ENCODE results near the gene MBLAC1.
"Not testable (repeated sequence)": the region's sequence is repeated elsewhere in the genome, so short reads cannot be mapped to it uniquely, and the experiment has no call there.

Gene MBLAC1

DNA sequence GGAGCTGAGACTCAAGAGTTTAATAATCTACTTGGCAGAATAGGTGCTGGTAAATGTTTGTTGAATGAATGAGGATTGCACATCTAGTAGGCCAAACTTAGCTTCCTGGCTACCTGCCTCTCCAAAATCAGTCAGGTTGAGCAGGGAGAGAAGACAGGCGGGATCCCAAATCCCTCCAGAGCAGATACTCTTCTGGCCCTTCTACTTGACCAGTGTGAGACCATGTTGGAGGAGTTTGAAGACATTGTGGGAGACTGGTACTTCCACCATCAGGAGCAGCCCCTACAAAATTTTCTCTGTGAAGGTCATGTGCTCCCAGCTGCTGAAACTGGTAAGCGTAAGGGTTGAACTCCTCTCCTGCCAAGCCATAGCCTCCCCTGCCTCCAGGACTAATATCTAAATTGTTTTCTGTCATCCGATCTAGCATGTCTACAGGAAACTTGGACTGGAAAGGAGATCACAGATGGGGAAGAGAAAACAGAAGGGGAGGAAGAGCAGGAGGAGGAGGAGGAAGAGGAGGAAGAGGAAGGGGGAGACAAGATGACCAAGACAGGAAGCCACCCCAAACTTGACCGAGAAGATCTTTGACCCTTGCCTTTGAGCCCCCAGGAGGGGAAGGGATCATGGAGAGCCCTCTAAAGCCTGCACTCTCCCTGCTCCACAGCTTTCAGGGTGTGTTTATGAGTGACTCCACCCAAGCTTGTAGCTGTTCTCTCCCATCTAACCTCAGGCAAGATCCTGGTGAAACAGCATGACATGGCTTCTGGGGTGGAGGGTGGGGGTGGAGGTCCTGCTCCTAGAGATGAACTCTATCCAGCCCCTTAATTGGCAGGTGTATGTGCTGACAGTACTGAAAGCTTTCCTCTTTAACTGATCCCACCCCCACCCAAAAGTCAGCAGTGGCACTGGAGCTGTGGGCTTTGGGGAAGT is 2.2 kb upstream of the MBLAC1 start:
- DNase-seq: no peak

DNA sequence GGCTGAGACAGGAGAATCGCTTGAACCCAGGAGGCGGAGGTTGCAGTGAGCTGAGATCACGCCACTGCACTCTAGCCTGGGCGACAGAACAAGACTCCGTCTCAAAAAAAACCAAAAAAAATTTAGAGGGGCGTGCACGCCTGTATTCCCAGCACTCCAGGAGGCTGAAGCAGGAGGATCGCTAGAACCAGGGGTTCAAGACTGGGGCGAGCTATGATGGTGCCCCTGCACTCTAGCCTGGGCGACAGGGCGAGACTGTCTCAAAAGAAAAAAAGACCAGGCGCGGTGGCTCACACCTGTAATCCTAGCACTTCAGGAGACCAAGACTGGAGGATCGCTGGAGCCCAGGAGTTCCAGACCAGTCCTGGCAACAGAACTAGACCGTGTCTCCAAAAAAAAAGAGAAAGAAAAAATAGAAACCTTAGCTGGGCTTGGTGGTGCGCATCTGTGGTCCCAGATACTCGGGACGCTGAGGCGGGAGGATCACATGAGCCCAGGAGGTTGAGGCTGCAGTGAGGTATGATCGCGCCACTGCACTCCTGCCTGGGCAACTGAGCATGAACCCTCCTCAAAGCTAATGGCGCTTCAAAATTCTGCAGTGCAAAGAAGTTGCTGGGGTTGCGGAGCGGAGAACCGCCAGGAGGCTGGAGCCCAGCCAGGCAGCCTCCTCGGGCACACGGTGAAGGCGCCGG is 382 bp upstream of the MBLAC1 start:
- no peak for DNase-seq

GRCh38 chr7:100127866-100128636 is 1.3 kb downstream of the MBLAC1 start:
- DNase-seq: no peak

GRCh38 chr7:100128637-100128963 is 1.8 kb downstream of the MBLAC1 start:
- no peak for DNase-seq

DNA sequence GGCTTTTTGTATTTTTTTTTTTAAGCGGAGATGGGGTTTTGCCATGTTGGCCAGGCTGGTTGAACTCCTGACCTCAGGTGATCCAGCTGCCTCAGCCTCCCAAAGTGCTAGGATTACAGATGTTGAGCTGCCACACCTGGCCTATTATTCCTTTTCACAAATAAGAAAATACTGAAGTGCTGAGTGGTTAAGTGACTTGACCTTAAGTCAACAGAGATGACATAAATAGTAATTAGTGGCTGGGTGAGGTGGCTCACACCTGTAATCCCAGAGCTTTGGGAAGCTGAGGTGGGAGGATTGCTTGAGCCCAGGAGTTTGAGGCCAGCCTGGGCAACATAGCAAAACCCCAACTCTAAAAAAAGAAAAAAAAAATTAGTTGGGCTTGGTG is 3.4 kb downstream of the MBLAC1 start:
- DNase-seq: not testable (repeated sequence)

DNA sequence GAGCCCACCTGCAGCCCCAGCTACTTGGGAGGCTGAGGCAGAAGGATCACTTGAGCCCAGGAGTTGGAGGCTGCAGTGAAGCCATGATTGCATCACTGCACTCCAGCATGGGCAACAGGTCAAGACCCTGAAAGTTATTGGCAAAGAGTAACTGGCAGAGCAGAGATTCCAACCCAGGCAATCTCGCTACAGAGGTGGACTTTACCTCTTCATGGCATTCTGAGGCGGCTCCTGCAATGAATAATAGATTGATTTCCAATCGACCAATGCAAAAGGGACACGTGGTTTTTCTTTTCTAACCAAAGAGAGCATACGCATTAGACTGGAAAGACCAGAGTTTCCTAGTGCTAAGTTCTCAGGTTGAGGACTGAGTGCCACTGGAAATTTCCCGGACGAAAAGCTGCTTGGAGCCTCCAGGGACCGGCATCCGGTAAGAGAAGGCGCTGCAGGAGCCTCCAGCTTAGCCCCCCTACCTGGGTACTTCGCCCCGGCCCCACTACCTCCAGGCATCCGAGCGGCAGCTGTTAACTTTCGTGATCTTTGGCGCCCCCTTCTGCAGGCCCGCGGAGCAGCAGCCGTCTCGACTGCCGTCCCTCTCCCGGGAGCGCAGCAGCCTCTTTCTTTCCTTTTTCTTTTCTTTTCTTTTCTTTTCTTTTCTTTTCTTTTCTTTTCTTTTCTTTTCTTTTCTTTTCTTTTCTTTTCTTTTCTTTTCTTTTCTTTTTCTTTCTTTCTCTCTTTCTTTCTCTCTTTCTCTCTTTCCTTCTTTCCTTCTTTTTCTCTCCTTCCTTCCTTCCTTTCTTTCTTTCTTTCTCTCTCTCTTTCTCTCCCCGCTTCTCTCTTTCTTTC is 4.1 kb downstream of the MBLAC1 start:
- DNase-seq: peak; percentile 76

DNA sequence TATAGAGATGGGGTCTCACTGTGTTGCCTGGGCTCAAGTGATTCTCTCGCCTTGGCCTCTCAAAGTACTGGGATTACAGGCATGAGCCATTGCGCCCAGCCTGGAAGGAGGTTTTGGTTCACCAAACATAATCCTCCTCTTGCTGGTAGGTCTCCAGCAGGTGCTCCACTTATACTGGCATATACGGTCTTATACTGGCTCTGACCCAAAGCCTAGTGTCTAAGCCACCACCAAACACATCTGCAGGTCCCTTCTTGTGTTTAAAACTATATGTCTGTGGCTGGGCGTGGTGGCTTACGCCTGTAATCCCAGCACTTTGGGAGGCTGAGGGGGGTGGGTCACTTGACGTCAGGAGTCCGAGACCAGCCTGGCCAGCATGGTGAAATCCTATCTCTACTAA is 5.4 kb downstream of the MBLAC1 start:
- no peak for DNase-seq

DNA sequence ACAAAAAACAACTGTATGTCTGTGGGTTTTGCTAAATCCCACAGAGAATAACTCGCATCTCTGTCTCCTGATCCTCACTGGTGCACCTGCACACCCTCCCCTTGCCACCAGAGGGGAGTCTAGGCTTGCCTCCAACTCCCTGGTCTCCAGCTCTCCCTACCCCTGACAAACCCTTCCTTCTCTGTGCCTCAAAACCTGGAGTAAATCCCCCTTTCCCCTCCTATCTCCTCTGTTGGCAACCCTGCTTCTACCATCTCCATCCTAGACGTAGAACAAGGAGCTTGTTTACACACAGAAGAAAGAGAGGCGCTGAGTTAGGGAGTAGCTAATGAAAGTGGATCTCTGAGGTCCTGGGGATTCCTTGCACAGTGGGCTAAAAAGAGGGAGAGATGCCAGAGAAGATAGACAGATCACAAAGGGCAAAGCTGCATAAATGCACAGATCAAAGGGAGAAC is 6.0 kb downstream of the MBLAC1 start:
- peak; percentile 60 for DNase-seq

DNA sequence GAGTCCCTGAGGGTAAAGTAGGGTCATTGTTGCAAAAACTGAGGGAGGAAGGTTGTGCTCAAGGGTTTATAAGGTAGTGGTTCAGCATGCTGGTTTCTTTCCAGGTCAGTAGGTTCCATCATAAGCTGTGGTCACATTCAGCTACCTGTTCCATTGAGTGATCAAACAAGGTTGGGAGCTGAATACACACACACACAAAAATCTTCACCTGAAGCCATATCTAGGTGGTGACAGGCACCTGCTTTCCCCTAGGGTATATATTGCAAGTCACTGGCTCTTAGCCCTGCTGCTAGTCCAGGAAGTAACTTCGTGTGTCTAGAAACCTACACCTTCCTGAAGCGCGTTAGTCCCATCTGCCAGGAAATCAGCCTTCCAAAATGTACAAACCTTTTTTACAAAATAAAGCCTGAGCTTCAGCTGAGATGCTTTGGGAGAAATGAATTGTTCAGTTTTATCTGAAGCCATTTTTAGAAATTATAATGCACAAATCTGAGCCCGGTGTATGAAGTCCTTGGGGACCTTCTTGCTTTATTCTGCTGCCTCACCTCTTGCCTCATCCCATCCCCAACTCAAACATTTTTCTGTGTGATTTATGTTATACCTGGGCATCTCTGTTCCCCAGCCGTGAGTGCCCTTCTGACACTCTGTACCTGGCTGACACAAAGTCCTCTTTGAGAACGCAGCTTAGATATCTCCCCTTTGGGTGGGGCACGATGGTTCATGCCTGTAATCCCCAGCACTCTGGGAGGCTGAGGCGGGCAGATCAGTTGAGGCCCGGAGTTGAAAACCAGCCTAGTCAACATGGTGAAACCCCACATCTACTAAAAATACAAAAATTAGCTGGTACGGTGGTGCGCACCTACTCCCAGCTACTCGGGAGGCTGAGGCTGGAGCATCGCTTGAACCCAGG is 11.3 kb downstream of the MBLAC1 start:
- DNase-seq: peak; percentile 19

GRCh38 chr7:100141555-100141949 is 14.8 kb downstream of the MBLAC1 start:
- no peak for DNase-seq

DNA sequence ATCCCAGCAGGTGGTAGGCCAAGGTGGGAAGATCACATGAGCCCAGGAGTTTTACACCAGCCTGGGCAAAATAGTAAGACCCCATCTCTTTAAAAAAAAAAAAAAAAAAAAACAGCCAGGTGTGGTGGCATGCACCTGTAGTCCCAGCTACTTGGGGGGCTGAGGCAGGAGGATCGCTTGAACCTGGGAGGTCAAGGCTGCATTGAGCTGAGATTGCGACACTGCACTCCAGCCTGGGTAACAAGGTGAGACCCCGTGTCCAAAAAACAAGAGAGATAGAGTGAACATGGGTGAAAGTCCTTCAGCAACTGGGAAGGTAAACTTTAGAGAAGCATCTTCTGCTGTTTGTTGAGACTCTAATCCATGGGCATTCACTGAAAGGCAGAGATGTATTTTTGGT is 15.7 kb downstream of the MBLAC1 start:
- no peak for DNase-seq

DNA sequence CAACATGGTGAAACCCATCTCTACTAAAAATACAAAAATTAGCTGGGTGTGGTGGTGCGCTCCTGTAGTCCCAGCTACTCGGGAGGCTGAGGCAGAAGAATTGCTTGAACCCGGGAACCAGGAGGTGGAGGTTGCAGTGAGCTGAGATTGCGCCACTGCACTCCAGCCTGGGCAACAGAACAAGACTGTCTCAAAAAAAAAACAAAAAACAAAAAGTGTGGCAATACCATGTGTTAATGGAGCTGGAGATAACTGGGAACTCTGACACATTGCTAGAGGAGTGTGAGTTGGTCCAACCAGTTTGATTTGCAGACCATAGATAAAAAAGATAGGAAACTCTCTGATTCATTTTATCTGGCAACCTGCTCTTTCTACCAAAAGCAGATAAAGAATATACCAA is 19.6 kb downstream of the MBLAC1 start:
- not testable (repeated sequence) for DNase-seq

GRCh38 chr7:100147278-100147677 is 20.5 kb downstream of the MBLAC1 start:
- no peak for DNase-seq

DNA sequence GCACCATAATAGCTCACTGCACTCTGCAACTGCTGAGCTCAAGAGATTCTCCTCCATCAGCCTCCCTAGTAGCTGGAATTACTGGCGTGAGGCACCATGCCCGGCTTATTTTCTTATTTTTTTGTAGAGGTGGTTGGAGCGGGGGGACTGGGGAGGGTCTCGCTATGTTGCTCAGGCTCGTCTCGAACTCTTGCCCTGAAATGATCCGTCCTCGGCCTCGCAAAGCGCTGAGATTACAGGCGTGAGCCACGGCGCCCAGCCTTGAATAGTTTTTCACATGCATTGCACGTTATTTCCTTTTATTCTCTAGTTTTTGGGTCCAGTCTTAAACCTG is 21.4 kb downstream of the MBLAC1 start:
- no peak for DNase-seq

GRCh38 chr7:100148559-100149328 is 22.0 kb downstream of the MBLAC1 start, which contains the start of gene LAMTOR4:
LAMTOR4 (plus strand) TSS chr7:100148918; CDS start chr7:100148973, 55 bp downstream.
- peak; percentile 98 for DNase-seq

GRCh38 chr7:100152404-100152803 is 25.6 kb downstream of the MBLAC1 start:
- no peak for DNase-seq

GRCh38 chr7:100152937-100153666 is 26.3 kb downstream of the MBLAC1 start:
- no peak for DNase-seq

DNA sequence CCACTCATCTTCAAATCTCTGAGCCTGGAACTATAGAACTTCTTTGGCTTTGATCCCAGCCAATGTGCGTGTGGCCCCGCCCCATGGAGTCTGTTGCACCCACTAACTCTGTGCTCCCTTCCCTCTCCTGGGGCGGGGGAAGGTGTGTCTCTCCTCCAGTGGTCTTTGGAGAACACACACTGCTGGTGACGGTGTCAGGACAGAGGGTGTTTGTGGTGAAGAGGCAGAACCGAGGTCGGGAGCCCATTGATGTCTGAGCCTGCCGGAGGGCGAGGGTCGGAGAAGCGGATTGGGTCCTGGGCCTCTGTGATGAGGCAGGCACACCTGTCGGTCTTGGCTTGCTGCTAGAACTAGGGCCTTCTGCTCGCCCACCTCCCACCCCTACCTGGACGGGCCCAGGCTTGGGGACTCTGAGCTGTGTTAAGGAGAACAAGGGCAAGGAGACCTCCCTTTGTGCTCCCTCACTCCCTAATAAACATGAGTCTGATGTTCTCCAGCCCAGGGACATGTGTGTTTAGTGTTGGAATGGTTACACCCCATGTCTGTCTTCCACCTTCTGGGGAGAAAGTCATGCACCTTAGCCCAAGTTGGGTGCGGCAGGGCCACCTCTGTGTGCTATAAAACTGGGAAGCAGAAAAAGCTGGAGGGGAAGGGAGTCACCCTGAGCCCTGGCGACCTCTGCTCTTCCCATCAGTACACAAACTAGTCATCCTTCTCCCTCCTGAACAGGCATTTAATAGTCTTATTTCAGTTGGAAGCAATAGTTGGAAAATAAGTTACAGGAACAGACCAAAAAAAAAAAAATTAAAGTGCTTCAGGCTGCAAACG is 27.2 kb downstream of the MBLAC1 start:
- DNase-seq: no peak

All from NCI-H1436 (cell line).